RKO (cell line): ENCODE measurements around the gene RAB11A.
A peak's percentile ranks its signal among the peaks of the same experiment; 100 is the strongest.

Experiments used
- DNase-seq: peaks from one replicate; pipeline ENCODE4 v3.0.0-alpha.2; 2016; ENCODE audit warnings: low spot score

RAB11A gene

GRCh38 chr15:65887565-65887964, 18.3 kb downstream of the RAB11A start:
- DNase-seq = no peak

- DNase-seq = no peak
Measured at GRCh38 chr15:65888981-65889380, 19.7 kb downstream of the RAB11A start.

- no peak for DNase-seq
Measured at GRCh38 chr15:65893060-65893459, 23.8 kb downstream of the RAB11A start.

GRCh38 chr15:65896236-65896635, 26.9 kb downstream of the RAB11A start:
- no peak for DNase-seq

GRCh38 chr15:65900488-65900887, 31.2 kb downstream of the RAB11A start:
- DNase-seq = no peak

GRCh38 chr15:65901336-65901735, 32.0 kb downstream of the RAB11A start:
- no peak for DNase-seq

GRCh38 chr15:65901836-65902235, 32.5 kb downstream of the RAB11A start:
- DNase-seq = no peak

GRCh38 chr15:65902373-65902772, 33.1 kb downstream of the RAB11A start:
- no peak for DNase-seq

GRCh38 chr15:65903296-65904073, 34.2 kb downstream of the RAB11A start:
- DNase-seq = no peak

- peak; percentile 10 for DNase-seq
Measured at GRCh38 chr15:65904301-65904700, 35.0 kb downstream of the RAB11A start.

GRCh38 chr15:65906396-65906795, 37.1 kb downstream of the RAB11A start:
- DNase-seq = no peak

- no peak for DNase-seq
Measured at GRCh38 chr15:65907661-65908060, 38.4 kb downstream of the RAB11A start.

- no peak for DNase-seq
Measured at GRCh38 chr15:65908876-65909275, 39.6 kb downstream of the RAB11A start.

- DNase-seq = no peak
Measured at GRCh38 chr15:65909831-65910230, 40.5 kb downstream of the RAB11A start.

- DNase-seq = no peak
Measured at GRCh38 chr15:65910341-65910740, 41.0 kb downstream of the RAB11A start.

GRCh38 chr15:65912235-65912634, 42.9 kb downstream of the RAB11A start:
- no peak for DNase-seq

GRCh38 chr15:65913631-65914199, 44.4 kb downstream of the RAB11A start:
- no peak for DNase-seq

- DNase-seq = no peak
Measured at GRCh38 chr15:65914386-65914785, 45.1 kb downstream of the RAB11A start.

GRCh38 chr15:65914981-65915925, 46.0 kb downstream of the RAB11A start:
- DNase-seq = no peak

- no peak for DNase-seq
Measured at GRCh38 chr15:65916041-65916663, 46.9 kb downstream of the RAB11A start.

GRCh38 chr15:65916664-65917406, 47.5 kb downstream of the RAB11A start:
- peak; percentile 32 for DNase-seq

GRCh38 chr15:65917407-65917756, 48.1 kb downstream of the RAB11A start:
- no peak for DNase-seq
